HTR-8/SVneo (cell line): ENCODE measurements around the gene EEF2.
"Not testable (repeated sequence)": the region's sequence is repeated elsewhere in the genome, so short reads cannot be mapped to it uniquely, and the experiment has no call there.

Source experiments
- DNase-seq: peaks from one replicate; pipeline ENCODE4 v3.0.0; 2011; ENCODE audit warnings: low spot score, mixed read lengths; ENCODE audit not compliant: insufficient read length
- FAIRE-seq: peaks from 2 replicates; lab custom pipeline; 2011; peaks lifted over from hg19 to GRCh38; lab: Jason Lieb, UNC

The EEF2 gene

GRCh38 chr19:3950871-3951861 lies 34.1 kb downstream of the EEF2 start:
- FAIRE-seq (no peak), DNase-seq (no peak)

DNA sequence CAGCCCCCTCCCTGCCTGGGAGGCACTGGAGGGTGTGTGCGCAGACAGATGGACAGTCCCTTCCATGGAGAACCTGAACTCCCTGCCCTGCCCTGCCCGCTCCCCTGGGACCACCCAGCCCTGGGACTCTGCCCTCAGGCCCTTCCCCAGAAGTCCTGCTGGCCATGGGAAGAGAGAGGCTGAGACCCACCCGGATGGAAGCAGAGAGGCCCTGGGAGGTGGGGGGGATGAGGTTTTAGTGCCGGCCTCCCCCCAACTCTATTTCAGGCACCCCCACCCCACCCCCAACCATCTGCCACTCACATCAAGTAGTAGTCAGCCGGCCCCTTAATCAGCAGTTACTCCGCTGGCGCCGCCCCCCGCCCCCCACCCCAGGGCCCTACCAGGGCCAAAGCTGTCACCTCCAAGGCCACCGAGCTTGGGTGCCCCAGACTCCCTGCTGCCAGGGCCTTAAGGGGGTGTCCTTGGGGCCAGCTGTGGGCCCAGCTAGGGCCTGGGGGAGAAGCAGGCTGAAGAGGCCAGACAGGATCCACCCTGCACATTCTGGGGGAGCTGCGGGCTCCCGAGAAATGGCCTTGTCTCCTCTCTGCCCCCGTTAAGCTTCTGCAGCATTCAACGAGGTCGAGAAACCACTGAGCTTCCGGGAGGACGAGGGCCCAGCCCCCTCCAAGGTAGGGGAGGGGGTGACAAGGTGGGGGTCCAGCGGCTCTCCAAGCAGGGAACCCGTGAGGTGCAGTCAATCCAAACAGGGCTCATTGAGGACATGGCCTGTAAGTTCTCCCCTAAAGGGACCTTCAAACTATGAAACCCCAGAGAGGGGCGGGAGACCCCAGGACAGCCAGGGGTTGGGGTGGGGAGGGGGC lies 35.0 kb downstream of the EEF2 start:
- DNase-seq (no peak), FAIRE-seq (no peak)

DNA sequence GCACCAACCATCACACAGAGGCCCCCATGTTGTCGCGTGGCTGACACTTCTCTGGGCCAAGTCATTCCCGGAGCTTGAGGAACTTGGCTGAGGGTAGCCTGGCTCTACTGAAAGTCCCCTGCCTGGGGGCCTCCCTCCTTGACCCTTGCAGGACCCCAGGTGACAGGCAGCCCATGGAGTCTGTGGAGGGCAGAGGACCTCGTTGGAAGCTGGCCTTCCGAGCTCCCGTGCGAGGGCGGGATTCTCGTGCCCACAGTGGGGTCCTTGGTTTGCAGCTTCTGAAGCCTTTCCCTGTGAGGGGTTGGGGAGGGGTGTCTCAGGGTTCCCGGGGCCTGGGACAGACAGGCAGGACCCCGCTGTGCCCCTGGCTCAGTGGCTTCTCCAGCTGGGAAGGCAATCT lies 36.0 kb downstream of the EEF2 start:
- DNase-seq (no peak), FAIRE-seq (no peak)

DNA sequence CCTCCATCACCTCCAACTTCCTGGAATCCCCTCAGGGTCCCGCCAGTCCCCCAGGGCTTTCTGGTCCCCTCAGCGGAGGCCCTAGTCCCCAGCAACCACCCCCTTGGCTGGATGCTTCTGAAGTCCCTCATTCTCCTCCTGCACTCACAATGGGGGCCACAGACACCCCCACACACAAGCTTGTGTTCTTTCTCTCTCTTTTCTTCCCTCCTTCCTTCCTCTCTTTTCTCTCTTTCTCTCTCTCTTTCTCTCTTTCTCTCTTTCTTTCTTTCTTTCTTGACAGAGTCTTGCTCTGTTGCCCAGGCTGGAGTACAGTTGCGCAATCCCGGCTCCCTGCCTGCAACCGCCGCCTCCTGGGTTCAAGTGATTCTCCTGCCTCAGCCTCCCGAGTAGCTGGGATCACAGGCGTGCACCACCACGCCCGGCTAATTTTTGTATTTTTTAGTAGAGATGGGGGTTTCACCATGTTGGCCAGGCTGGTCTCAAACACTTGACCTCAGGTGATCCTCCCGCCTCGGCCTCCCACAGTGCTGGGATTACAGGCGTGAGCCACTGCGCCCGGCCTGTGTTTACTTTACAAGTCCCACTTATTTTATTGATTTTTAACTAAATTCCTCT lies 37.8 kb downstream of the EEF2 start:
- not testable (repeated sequence) for DNase-seq, FAIRE-seq

DNA sequence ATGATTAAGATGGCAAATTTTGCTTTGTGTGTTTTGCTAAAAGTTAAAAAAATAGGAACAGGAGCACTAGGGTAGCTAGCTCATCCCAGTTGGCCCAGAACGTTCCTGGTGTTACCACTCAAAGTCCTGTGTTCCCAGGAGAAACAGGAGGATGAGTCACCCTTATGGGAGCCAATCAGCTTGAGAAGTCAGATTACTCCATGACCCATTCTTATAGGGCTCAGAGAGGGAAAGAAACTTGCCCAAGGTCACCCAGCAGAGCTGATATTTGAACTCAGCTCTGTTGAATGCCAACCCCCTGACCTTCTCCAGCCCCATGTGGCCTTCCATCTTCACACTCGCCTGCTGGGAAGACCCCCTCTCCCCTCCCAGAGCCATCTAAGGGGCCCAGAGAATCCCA lies 39.4 kb downstream of the EEF2 start:
- no peak for FAIRE-seq
- DNase-seq = no peak

- DNase-seq = no peak
- FAIRE-seq = no peak
These were observed 41.1 kb downstream of the EEF2 start for GRCh38 chr19:3944018-3944721.

DNA sequence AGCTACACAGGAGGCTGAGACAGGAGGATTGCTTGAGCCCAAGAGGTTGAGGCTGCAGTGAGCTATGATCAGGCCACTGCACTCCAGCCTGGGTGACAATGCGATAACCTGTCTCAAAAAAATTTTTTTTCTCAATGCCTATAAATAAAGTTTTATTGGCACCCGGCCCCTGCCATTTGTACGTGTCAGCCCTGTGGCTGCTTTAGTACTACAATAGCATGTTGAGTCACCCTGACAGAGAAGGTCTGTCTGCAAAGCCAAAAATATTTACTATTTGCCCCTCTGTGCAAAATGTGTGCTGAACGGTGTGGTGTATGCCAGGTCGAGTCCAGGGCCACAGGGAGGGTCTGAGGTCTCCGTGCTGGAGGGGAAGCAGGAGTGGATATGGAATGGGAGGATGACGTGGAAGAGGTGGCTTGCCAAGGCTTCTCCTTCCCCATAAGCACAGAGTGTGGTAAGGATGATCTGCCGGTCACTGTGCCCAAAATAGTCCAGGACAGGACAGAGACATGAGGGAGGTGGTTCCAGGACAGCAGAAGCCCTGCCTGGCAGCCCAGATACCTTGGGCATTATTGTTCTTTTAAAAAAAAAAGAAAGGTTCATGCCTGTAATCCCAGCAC lies 42.4 kb downstream of the EEF2 start:
- FAIRE-seq = no peak
- DNase-seq = no peak

- not testable (repeated sequence) for DNase-seq, FAIRE-seq
These were observed 46.8 kb downstream of the EEF2 start for GRCh38 chr19:3938300-3938950.

- no peak for FAIRE-seq
- DNase-seq = no peak
These were observed 48.5 kb downstream of the EEF2 start for GRCh38 chr19:3936506-3937442.

DNA sequence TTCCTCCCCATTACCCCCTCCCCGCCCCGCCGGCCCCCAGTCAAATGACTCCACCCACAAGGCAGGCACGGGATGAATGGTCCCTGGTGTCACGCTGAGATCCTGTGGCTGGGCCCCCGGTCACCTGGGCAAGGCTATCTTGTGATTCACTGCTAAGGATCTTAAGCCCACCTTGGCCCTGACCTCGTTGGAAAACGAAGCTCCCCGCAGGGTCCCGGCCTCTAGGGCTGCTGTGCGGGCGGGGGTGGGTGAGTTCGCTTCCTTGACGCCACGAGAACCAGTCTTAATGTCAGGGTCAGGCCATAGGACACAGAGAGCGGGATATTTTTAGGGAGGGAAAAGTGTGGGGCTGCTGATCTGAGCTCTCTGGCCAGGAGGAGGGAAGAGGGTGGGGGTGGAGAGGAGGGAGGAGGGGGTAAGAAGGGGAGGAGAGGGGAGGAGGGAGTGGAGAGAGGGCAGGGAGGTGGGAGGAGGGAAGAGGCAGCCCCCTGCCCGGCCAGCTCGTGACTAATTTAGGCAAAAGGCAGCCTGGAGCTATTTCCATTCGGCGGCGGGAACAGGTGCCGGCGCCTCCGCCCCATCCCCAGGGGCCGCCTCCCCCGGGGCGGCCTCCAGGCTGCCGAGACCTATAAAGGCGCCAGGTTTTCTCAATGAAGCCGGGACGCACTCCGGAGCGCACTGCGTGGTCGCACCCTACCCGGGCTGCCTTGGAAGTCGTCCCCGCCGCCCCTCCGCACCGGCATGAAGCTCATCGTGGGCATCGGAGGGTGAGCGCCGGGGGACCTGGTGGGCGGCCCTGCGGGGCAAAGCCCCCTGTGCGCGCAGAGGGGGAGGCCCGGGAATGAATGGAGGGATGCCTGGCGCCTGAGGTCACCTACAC lies 52.1 kb downstream of the EEF2 start, which contains the start of gene NMRK2:
Gene NMRK2 (plus strand): TSS at position 139 of the 880 bp plus-strand sequence. CDS start 603 bp downstream, at position 742.
- no peak for DNase-seq
- no peak for FAIRE-seq

DNA sequence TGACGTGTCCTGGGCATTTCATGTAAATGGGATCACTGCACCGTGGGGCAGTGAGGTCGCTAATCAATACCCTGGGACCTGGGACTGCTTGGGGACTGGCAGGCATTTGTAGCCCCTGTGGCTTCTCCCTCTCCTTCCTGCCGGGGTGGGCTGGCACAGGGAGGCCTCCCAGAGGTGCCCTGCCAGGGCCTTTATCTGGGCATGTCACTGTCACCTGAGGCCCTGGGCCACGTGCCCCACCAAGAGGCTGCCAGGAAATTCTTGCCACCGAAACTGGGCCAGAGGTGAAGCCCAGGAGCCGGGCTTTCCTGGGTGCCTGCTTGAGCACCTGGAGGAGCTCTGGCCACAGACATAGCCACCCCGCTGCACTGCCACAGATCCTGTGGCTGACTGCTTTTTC lies 54.2 kb downstream of the EEF2 start:
- DNase-seq (no peak), FAIRE-seq (no peak)
